ENCODE data around the gene TMEM204.

The TMEM204 gene

DNA sequence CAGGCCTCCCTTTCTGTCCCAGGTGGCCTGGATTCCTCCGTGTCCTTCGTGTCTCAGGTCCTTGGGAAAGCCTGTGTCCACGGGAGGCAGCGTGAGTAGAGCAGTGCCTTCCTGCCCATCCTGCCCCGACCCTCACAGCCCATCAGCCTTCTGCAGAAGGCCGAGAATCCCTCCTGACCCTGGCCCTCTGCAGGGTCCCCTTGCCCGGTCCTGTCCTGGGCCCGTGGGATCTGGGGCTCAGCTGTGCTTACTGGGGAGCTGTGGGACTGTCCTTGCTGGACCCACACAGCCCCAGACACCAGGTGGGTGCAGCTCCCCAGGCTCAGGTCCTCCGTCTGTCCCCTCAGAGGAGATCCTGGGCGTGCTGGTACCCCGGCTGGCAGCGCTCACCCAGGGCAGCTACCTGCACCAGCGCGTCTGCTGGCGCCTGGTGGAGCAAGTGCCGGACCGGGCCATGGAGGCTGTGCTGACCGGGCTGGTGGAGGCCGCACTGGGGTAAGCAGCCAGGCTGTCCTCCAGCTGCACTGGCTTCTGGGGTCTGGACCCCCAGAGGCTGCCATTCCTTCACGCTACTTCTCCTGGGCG is 36.4 kb upstream of the TMEM204 start:
- TF ChIP-seq ESRRG (CRISPR knock-in tag; IDR thresholded peaks at IDR 0.05) (no peak), RARB (CRISPR knock-in tag; IDR thresholded peaks at IDR 0.05) (no peak), ARNTL (CRISPR knock-in tag; IDR thresholded peaks at IDR 0.05; ENCODE audit: borderline replicate concordance, low read depth) (no peak), TCF4 (CRISPR knock-in tag; IDR thresholded peaks at IDR 0.05; ENCODE audit: borderline replicate concordance) (no peak), ISL1 (CRISPR knock-in tag; IDR thresholded peaks at IDR 0.05) (no peak), CSDC2 (CRISPR knock-in tag; IDR thresholded peaks at IDR 0.05) (no peak), TOX (CRISPR knock-in tag; IDR thresholded peaks at IDR 0.05; ENCODE audit: borderline replicate concordance) (no peak), ZC3H10 (CRISPR knock-in tag; IDR thresholded peaks at IDR 0.05) (no peak), ZFP30 (CRISPR knock-in tag; IDR thresholded peaks at IDR 0.05) (no peak), PPARA (CRISPR knock-in tag; IDR thresholded peaks at IDR 0.05; ENCODE audit: borderline replicate concordance) (no peak), GLIS3 (CRISPR knock-in tag; IDR thresholded peaks at IDR 0.05) (no peak), BACH2 (CRISPR knock-in tag; IDR thresholded peaks at IDR 0.05; ENCODE audit: borderline replicate concordance) (no peak), ZFP3 (CRISPR knock-in tag; IDR thresholded peaks at IDR 0.05) (no peak)
- TF ChIP-seq, protein P1, sequence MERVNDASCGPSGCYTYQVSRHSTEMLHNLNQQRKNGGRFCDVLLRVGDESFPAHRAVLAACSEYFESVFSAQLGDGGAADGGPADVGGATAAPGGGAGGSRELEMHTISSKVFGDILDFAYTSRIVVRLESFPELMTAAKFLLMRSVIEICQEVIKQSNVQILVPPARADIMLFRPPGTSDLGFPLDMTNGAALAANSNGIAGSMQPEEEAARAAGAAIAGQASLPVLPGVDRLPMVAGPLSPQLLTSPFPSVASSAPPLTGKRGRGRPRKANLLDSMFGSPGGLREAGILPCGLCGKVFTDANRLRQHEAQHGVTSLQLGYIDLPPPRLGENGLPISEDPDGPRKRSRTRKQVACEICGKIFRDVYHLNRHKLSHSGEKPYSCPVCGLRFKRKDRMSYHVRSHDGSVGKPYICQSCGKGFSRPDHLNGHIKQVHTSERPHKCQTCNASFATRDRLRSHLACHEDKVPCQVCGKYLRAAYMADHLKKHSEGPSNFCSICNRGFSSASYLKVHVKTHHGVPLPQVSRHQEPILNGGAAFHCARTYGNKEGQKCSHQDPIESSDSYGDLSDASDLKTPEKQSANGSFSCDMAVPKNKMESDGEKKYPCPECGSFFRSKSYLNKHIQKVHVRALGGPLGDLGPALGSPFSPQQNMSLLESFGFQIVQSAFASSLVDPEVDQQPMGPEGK (CRISPR knock-in tag; IDR thresholded peaks at IDR 0.05; ENCODE audit: borderline replicate concordance): no peak
- TF ChIP-seq, protein P2, sequence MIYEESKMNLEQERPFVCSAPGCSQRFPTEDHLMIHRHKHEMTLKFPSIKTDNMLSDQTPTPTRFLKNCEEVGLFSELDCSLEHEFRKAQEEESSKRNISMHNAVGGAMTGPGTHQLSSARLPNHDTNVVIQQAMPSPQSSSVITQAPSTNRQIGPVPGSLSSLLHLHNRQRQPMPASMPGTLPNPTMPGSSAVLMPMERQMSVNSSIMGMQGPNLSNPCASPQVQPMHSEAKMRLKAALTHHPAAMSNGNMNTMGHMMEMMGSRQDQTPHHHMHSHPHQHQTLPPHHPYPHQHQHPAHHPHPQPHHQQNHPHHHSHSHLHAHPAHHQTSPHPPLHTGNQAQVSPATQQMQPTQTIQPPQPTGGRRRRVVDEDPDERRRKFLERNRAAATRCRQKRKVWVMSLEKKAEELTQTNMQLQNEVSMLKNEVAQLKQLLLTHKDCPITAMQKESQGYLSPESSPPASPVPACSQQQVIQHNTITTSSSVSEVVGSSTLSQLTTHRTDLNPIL (CRISPR knock-in tag; IDR thresholded peaks at IDR 0.05; ENCODE audit: low read depth): no peak
- TF ChIP-seq, protein P3, sequence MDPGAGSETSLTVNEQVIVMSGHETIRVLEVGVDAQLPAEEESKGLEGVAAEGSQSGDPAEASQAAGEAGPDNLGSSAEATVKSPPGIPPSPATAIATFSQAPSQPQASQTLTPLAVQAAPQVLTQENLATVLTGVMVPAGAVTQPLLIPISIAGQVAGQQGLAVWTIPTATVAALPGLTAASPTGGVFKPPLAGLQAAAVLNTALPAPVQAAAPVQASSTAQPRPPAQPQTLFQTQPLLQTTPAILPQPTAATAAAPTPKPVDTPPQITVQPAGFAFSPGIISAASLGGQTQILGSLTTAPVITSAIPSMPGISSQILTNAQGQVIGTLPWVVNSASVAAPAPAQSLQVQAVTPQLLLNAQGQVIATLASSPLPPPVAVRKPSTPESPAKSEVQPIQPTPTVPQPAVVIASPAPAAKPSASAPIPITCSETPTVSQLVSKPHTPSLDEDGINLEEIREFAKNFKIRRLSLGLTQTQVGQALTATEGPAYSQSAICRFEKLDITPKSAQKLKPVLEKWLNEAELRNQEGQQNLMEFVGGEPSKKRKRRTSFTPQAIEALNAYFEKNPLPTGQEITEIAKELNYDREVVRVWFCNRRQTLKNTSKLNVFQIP (CRISPR knock-in tag; IDR thresholded peaks at IDR 0.05; ENCODE audit: borderline replicate concordance, low read depth): no peak
- ATAC-seq: no peak

DNA sequence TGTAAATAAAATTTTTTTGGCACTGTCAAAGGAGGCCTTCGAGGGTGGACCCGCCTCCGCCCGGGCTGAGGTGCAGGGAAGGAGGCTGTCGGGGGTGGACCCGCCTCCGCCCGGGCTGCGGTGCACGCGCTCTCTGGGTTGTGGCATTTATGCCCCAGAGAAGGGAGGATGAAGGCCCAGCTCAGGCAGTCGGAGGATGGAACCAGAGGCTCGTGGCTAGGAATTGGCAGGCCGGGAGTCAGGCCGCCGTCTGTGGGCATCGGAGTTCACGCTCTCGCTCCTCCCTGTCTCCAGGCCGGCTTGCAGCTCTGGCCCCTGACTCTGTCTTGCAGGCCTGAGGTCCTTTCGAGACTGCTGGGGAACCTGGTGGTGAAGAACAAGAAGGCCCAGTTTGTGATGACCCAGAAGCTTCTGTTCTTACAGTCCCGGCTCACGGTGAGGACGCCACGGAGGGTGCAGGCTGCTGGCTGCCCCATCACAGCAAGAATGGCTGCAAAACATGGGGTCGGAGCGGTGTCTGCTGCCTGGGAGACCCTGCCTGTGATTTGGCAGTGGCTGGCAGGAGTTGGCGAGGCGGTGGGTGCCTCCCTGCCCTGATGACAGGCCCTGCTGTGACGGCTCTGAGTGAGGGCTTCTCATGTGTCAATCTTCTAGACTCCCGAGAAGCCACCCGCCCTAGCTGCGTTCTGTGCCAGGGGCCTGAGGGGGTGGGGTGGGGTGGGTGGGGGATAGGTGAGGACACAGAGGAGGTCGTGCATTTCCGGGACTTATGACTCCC is 34.4 kb upstream of the TMEM204 start:
- no peak for ATAC-seq

More for the DNA sequence above, 34.4 kb upstream of the TMEM204 start:
- TF ChIP-seq PPARA (CRISPR knock-in tag; IDR thresholded peaks at IDR 0.05; ENCODE audit: borderline replicate concordance) (no peak), ARNTL (CRISPR knock-in tag; IDR thresholded peaks at IDR 0.05; ENCODE audit: borderline replicate concordance, low read depth) (no peak), SNAI2 (CRISPR knock-in tag; IDR thresholded peaks at IDR 0.05) (no peak), ZNF8 (CRISPR knock-in tag; IDR thresholded peaks at IDR 0.05) (no peak), GLIS3 (CRISPR knock-in tag; IDR thresholded peaks at IDR 0.05) (no peak), BACH2 (CRISPR knock-in tag; IDR thresholded peaks at IDR 0.05; ENCODE audit: borderline replicate concordance) (no peak), TCF4 (CRISPR knock-in tag; IDR thresholded peaks at IDR 0.05; ENCODE audit: borderline replicate concordance) (no peak), RARB (CRISPR knock-in tag; IDR thresholded peaks at IDR 0.05) (no peak), ZC3H10 (CRISPR knock-in tag; IDR thresholded peaks at IDR 0.05) (no peak), OSR1 (CRISPR knock-in tag; IDR thresholded peaks at IDR 0.05) (no peak), ZNF565 (CRISPR knock-in tag; conservative IDR thresholded peaks at IDR 0.05; ENCODE audit: low read depth) (no peak), CSDC2 (CRISPR knock-in tag; IDR thresholded peaks at IDR 0.05) (no peak), ISL1 (CRISPR knock-in tag; IDR thresholded peaks at IDR 0.05) (no peak)
- TF ChIP-seq, protein P4, sequence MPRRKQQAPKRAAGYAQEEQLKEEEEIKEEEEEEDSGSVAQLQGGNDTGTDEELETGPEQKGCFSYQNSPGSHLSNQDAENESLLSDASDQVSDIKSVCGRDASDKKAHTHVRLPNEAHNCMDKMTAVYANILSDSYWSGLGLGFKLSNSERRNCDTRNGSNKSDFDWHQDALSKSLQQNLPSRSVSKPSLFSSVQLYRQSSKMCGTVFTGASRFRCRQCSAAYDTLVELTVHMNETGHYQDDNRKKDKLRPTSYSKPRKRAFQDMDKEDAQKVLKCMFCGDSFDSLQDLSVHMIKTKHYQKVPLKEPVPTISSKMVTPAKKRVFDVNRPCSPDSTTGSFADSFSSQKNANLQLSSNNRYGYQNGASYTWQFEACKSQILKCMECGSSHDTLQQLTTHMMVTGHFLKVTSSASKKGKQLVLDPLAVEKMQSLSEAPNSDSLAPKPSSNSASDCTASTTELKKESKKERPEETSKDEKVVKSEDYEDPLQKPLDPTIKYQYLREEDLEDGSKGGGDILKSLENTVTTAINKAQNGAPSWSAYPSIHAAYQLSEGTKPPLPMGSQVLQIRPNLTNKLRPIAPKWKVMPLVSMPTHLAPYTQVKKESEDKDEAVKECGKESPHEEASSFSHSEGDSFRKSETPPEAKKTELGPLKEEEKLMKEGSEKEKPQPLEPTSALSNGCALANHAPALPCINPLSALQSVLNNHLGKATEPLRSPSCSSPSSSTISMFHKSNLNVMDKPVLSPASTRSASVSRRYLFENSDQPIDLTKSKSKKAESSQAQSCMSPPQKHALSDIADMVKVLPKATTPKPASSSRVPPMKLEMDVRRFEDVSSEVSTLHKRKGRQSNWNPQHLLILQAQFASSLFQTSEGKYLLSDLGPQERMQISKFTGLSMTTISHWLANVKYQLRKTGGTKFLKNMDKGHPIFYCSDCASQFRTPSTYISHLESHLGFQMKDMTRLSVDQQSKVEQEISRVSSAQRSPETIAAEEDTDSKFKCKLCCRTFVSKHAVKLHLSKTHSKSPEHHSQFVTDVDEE (CRISPR knock-in tag; IDR thresholded peaks at IDR 0.05): no peak
- TF ChIP-seq, protein P5, sequence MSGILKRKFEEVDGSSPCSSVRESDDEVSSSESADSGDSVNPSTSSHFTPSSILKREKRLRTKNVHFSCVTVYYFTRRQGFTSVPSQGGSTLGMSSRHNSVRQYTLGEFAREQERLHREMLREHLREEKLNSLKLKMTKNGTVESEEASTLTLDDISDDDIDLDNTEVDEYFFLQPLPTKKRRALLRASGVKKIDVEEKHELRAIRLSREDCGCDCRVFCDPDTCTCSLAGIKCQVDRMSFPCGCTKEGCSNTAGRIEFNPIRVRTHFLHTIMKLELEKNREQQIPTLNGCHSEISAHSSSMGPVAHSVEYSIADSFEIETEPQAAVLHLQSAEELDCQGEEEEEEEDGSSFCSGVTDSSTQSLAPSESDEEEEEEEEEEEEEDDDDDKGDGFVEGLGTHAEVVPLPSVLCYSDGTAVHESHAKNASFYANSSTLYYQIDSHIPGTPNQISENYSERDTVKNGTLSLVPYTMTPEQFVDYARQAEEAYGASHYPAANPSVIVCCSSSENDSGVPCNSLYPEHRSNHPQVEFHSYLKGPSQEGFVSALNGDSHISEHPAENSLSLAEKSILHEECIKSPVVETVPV (CRISPR knock-in tag; IDR thresholded peaks at IDR 0.05): no peak
- TF ChIP-seq, protein P3 (CRISPR knock-in tag; IDR thresholded peaks at IDR 0.05; ENCODE audit: borderline replicate concordance, low read depth): no peak
